Ectodermal cell (in vitro differentiated cells): ENCODE results near the gene CEP19.

Experiments used
- H3K27ac ChIP-seq: 2 replicates; pipeline ENCODE4 v1.7.0; 2013; ENCODE audit warnings: mild to moderate bottlenecking, low read depth, low read length; ENCODE audit not compliant: insufficient read depth, poor library complexity, severe bottlenecking
- H3K27me3 ChIP-seq: 2 replicates; pipeline ENCODE4 v1.7.0; 2013; ENCODE audit warnings: mild to moderate bottlenecking, low read length; ENCODE audit not compliant: insufficient read depth, control insufficient read depth, poor library complexity, severe bottlenecking
- H3K36me3 ChIP-seq: one replicate; pipeline ENCODE4 v1.7.0; 2013; ENCODE audit warnings: low read length; ENCODE audit not compliant: control insufficient read depth, insufficient read depth
- H3K4me1 ChIP-seq: one replicate; pipeline ENCODE4 v1.7.0; 2013; ENCODE audit warnings: low read length; ENCODE audit not compliant: control insufficient read depth, insufficient read depth
- H3K4me3 ChIP-seq: 2 replicates; pipeline ENCODE4 v1.7.0; 2013; ENCODE audit warnings: low read depth, low read length, control low read depth; ENCODE audit not compliant: insufficient read depth
- H3K9me3 ChIP-seq: 2 replicates; pipeline ENCODE4 v1.7.0; 2013; ENCODE audit warnings: mild to moderate bottlenecking, low read length, moderate library complexity; ENCODE audit not compliant: control insufficient read depth
- WGBS, 2 experiments: methylation state at CpG; one replicate each; pipeline ENCODE4 v1.1.7; 2013; ENCODE audit warnings: missing lambda C conversion rate in 2 of 2; 5-methylcytosine and 5-hydroxymethylcytosine counted together

CEP19 gene

GRCh38 chr3:196689941-196690660 is 21.9 kb downstream of the CEP19 start:
- Histone ChIP-seq H3K9me3 (no peaks in the 10 kb centered on the region), H3K27me3 (no peaks in the 10 kb centered on the region), H3K4me3 (no peak overlapping the region), H3K27ac (no peak overlapping the region), H3K4me1 (no peaks in the 10 kb centered on the region), H3K36me3 (no peaks in the 10 kb centered on the region)
- 93 to 96% methylated on average over 17 of the region's 17 CpGs for WGBS, 2 experiments

- Histone ChIP-seq H3K4me1 (no peaks in the 10 kb centered on the region), H3K36me3 (no peaks in the 10 kb centered on the region), H3K4me3 (no peak overlapping the region), H3K27me3 (no peaks in the 10 kb centered on the region), H3K27ac (no peak overlapping the region), H3K9me3 (no peaks in the 10 kb centered on the region)
- WGBS, 2 experiments = 75 to 82% methylated on average over 5 of the region's 5 CpGs
Measured at GRCh38 chr3:196688349-196688748, 23.7 kb downstream of the CEP19 start.

GRCh38 chr3:196686436-196686835 is 25.6 kb downstream of the CEP19 start:
- Histone ChIP-seq H3K27me3 (no peaks in the 10 kb centered on the region), H3K27ac (no peak overlapping the region), H3K4me3 (no peak overlapping the region), H3K36me3 (no peaks in the 10 kb centered on the region), H3K4me1 (no peaks in the 10 kb centered on the region), H3K9me3 (no peaks in the 10 kb centered on the region)
- 91 to 93% methylated on average over 2 of the region's 2 CpGs for WGBS, 2 experiments

GRCh38 chr3:196684548-196685407 is 27.3 kb downstream of the CEP19 start:
- Histone ChIP-seq H3K27ac (no peak overlapping the region), H3K4me3 (no peak overlapping the region), H3K36me3 (no peaks in the 10 kb centered on the region), H3K4me1 (no peaks in the 10 kb centered on the region), H3K9me3 (no peaks in the 10 kb centered on the region), H3K27me3 (no peaks in the 10 kb centered on the region)
- WGBS, 2 experiments = 58 to 60% methylated on average over 24 of the region's 24 CpGs

- 69 to 75% methylated on average over 1 of the region's 1 CpG for WGBS, 2 experiments
- Histone ChIP-seq H3K36me3 (no peaks in the 10 kb centered on the region), H3K27me3 (no peaks in the 10 kb centered on the region), H3K4me3 (no peak overlapping the region), H3K9me3 (no peaks in the 10 kb centered on the region), H3K27ac (no peak overlapping the region), H3K4me1 (no peaks in the 10 kb centered on the region)
Measured at GRCh38 chr3:196677931-196678330, 34.1 kb downstream of the CEP19 start.

GRCh38 chr3:196677353-196677752 is 34.7 kb downstream of the CEP19 start:
- Histone ChIP-seq H3K4me3 (no peak overlapping the region), H3K9me3 (no peaks in the 10 kb centered on the region), H3K4me1 (no peaks in the 10 kb centered on the region), H3K36me3 (no peaks in the 10 kb centered on the region), H3K27ac (no peak overlapping the region), H3K27me3 (no peaks in the 10 kb centered on the region)
- WGBS, 2 experiments = 88% methylated on average over 1 of the region's 1 CpG

GRCh38 chr3:196673632-196674031 is 38.4 kb downstream of the CEP19 start:
- H3K4me3 ChIP-seq = no peak overlapping the region
- H3K4me1 ChIP-seq = no peaks in the 10 kb centered on the region
- WGBS, 2 experiments = 89 to 95% methylated on average over 3 of the region's 3 CpGs
- H3K9me3 ChIP-seq = no peaks in the 10 kb centered on the region
- H3K27ac ChIP-seq = no peak overlapping the region
- H3K36me3 ChIP-seq = no peaks in the 10 kb centered on the region
- no peaks in the 10 kb centered on the region for H3K27me3 ChIP-seq

GRCh38 chr3:196670339-196670738 is 41.7 kb downstream of the CEP19 start:
- H3K4me3 ChIP-seq = no peak overlapping the region
- H3K27me3 ChIP-seq = no peaks in the 10 kb centered on the region
- no peak overlapping the region for H3K27ac ChIP-seq
- peaks cover 3% of the 10 kb centered on the region for H3K4me1 ChIP-seq
- no peaks in the 10 kb centered on the region for H3K9me3 ChIP-seq
- 76 to 81% methylated on average over 6 of the region's 6 CpGs for WGBS, 2 experiments
- H3K36me3 ChIP-seq = no peaks in the 10 kb centered on the region

- Histone ChIP-seq H3K4me3 (no peak overlapping the region), H3K4me1 (peaks cover 8% of the 10 kb centered on the region), H3K27me3 (no peaks in the 10 kb centered on the region), H3K36me3 (no peaks in the 10 kb centered on the region), H3K9me3 (no peaks in the 10 kb centered on the region), H3K27ac (no peak overlapping the region)
- WGBS, 2 experiments = 89 to 94% methylated on average over 14 of the region's 14 CpGs
Measured at GRCh38 chr3:196667056-196667825, 44.8 kb downstream of the CEP19 start.
